ENCODE results near the gene ZNF460.

DNA sequence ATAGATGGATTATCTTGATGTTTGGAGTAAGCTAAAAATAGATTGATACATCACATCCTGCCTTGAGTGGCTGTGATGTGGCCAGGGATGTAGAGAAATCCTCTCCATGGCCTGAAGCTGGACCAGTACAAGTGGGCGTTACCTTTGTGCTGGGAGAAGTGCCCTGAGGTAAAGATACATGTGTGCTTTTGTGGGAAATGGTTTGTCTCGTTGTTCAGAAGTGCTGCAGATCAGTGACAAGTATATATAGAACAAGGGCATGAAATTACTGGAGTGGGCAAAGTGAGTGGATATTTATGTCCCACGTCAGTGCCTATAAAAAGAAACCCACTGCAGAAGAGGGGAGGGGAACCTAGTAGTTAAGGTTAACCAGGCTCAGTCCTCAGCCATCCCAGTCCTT, 58.6 kb downstream of the ZNF460 start:
- TF ChIP-seq, protein P1, sequence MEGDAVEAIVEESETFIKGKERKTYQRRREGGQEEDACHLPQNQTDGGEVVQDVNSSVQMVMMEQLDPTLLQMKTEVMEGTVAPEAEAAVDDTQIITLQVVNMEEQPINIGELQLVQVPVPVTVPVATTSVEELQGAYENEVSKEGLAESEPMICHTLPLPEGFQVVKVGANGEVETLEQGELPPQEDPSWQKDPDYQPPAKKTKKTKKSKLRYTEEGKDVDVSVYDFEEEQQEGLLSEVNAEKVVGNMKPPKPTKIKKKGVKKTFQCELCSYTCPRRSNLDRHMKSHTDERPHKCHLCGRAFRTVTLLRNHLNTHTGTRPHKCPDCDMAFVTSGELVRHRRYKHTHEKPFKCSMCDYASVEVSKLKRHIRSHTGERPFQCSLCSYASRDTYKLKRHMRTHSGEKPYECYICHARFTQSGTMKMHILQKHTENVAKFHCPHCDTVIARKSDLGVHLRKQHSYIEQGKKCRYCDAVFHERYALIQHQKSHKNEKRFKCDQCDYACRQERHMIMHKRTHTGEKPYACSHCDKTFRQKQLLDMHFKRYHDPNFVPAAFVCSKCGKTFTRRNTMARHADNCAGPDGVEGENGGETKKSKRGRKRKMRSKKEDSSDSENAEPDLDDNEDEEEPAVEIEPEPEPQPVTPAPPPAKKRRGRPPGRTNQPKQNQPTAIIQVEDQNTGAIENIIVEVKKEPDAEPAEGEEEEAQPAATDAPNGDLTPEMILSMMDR (conservative IDR thresholded peaks at IDR 0.05) = no peak
- TF ChIP-seq ZFX (IDR thresholded peaks at IDR 0.05) = no peak

Data from C4-2B (cell line).